Calu3 (cell line): ENCODE results near the gene FSIP1. TPM values are rescaled to one million over a fixed set of nuclear protein-coding genes. Genes with fewer than 3 reads are reported as not detected.
A peak's percentile ranks its signal among the peaks of the same experiment; 100 is the strongest.

Experiments
- BruUV-seq: library from RNA; stranded (reverse); fragments of 400-500 nt; replicated peaks from 2 replicates; lab custom pipeline; 2021; lab: Mats Ljungman, UMichigan
- CTCF ChIA-PET: fragments of 300-600 bp; sonication (Branson Sonifier 250); formaldehyde crosslinking; loops from one replicate; lab custom pipeline; 2022; ENCODE audit warnings: antibody characterized with exemption; lab: Charles Lee
- DNase-seq: peaks from one replicate; pipeline ENCODE4 v3.0.0; 2022
- H3K27ac Mint-ChIP-seq: one replicate; pipeline ENCODE4 v1.8.0; 2022; ENCODE audit warnings: mixed read lengths; ENCODE audit not compliant: unreplicated experiment
- H3K27me3 Mint-ChIP-seq: one replicate; pipeline ENCODE4 v1.8.0; 2022; ENCODE audit warnings: mixed read lengths; ENCODE audit not compliant: unreplicated experiment
- H3K36me3 Mint-ChIP-seq: one replicate; pipeline ENCODE4 v1.8.0; 2022; ENCODE audit warnings: mild to moderate bottlenecking, moderate library complexity, mixed read lengths; ENCODE audit not compliant: insufficient read depth, unreplicated experiment
- H3K4me1 Mint-ChIP-seq: one replicate; pipeline ENCODE4 v1.8.0; 2022; ENCODE audit warnings: mild to moderate bottlenecking, low read depth, mixed read lengths; ENCODE audit not compliant: unreplicated experiment
- H3K4me3 Mint-ChIP-seq: one replicate; pipeline ENCODE4 v1.8.0; 2022; ENCODE audit warnings: mild to moderate bottlenecking, low read depth, moderate library complexity, mixed read lengths; ENCODE audit not compliant: unreplicated experiment
- H3K9me3 Mint-ChIP-seq: one replicate; pipeline ENCODE4 v1.8.0; 2022; ENCODE audit warnings: low read depth, mixed read lengths; ENCODE audit not compliant: unreplicated experiment
- intact Hi-C: fragments of 100-400 bp; cut with micrococcal nuclease; formaldehyde crosslinking; loops from one replicate; pipeline ENCODE4 v1.10.0; 2022; ENCODE audit not compliant: unreplicated experiment
- total RNA-seq: library from RNA; stranded (reverse); gene quantifications from 2 replicates; pipeline ENCODE4 v1.2.3, GENCODE V29; 2022
- TF ChIP-seq, protein P1 (sequence below): fragments of 200-600 bp; IDR thresholded peaks from one replicate; pipeline ENCODE4 v1.8.0; 2022; ENCODE audit warnings: antibody characterized with exemption; ENCODE audit not compliant: unreplicated experiment

FSIP1 gene
- total RNA-seq, 1 experiment from 2014 or later = 0.28 TPM

DNA sequence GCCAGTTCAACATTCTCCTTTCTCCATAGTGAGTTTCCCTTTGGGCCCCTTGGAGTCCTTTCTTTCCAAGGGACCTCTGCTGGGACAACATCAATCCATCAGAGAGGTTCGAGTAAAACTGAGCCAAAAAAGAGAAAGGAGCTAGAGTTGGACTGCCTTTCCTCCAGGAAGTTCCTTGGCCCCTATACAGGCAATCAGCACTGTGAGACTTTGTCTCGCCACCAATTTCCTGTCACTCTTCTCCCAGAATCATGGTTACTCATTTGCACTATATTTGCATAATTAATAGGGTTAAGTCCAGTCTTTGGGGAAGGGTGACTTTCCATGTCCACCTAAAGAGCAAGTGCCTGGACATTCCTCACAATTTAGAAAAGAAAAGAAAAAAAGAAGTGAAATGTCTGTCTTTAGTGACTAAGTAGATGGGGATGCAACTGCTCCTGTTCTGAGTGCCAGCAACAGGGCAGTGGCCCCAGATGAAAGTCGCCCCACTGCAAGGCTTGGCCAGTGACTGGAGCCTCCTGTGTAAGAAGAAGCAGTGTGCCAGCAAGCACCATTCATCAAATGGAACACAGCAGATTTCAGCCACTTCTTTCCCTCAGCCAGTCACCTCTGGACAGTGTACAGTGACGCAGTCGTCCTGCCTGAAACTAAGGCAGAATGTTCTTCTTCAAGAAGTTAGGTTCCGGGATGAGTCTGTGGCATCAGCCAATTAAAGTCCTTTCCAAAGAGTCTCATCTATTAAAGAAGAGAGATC lies 91.6 kb downstream of the FSIP1 start:
- H3K27me3 Mint-ChIP-seq = no peaks in the 10 kb centered on the region
- CTCF ChIA-PET = interaction anchor here (1.3 kb wide), 1 partner anchor 66 kb away, joined by 3 read pairs; no protein-coding TSS in a partner anchor
- DNase-seq = no peak
- H3K4me3 Mint-ChIP-seq = no peak overlapping the region
- intact Hi-C loops = no loop called here
- no peaks in the 10 kb centered on the region for H3K9me3 Mint-ChIP-seq
- TF ChIP-seq, protein P1, sequence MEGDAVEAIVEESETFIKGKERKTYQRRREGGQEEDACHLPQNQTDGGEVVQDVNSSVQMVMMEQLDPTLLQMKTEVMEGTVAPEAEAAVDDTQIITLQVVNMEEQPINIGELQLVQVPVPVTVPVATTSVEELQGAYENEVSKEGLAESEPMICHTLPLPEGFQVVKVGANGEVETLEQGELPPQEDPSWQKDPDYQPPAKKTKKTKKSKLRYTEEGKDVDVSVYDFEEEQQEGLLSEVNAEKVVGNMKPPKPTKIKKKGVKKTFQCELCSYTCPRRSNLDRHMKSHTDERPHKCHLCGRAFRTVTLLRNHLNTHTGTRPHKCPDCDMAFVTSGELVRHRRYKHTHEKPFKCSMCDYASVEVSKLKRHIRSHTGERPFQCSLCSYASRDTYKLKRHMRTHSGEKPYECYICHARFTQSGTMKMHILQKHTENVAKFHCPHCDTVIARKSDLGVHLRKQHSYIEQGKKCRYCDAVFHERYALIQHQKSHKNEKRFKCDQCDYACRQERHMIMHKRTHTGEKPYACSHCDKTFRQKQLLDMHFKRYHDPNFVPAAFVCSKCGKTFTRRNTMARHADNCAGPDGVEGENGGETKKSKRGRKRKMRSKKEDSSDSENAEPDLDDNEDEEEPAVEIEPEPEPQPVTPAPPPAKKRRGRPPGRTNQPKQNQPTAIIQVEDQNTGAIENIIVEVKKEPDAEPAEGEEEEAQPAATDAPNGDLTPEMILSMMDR = no peak
- no peak overlapping the region for H3K27ac Mint-ChIP-seq
- no TSS peak for BruUV-seq
- no peaks in the 10 kb centered on the region for H3K4me1 Mint-ChIP-seq
- no peaks in the 10 kb centered on the region for H3K36me3 Mint-ChIP-seq

DNA sequence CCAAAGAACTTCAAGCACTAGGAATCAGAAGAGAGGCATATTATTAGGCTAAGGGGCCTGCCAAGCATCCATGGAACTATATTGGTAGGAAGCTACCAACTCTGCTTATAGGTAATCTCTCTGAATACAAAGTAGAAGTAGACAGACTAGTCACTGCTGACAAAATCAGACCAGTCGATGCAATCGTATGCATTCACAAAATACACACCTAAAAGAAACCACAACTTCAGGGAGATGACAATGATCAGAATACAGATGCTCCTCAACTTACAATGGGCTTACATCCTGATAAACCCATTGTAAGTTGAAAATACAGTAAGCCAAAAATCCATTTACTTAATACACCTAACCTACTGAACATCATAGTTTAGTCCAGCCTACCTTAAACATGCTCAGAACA lies 94.7 kb downstream of the FSIP1 start:
- no peaks in the 10 kb centered on the region for H3K4me1 Mint-ChIP-seq
- CTCF ChIA-PET = no interaction called here
- no peak for DNase-seq
- no peaks in the 10 kb centered on the region for H3K27me3 Mint-ChIP-seq
- H3K27ac Mint-ChIP-seq = no peak overlapping the region
- TF ChIP-seq, protein P1 = no peak
- H3K36me3 Mint-ChIP-seq = no peaks in the 10 kb centered on the region
- BruUV-seq = no TSS peak
- no peaks in the 10 kb centered on the region for H3K9me3 Mint-ChIP-seq
- H3K4me3 Mint-ChIP-seq = no peak overlapping the region
- intact Hi-C loops = no loop called here

DNA sequence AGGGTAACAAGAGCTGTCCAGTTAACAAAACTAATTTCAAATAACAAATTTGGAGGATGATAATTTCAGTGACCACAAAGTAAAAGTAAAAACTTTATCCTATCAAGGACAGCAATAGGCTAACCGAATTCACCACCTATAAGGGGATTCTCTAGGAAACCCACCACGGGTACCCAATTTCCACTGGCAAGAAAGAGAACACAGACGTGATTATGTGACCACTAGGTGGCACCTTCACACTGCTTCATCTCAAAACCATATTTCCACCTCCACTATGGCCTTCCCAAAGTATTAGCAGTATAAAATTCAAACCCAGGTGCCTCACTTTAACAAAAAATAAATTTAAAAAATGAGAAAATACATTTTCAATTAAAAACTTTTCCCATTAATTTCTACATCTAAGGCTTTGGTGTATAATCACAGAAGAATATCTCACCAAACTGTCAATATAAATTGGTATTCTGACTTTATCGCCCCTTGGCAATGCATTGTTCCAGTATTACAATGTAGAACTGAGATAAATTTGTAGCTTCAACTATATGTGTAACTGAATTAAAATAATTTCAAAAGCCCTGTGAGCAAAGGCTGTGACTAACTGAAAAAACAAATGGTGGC lies 96.5 kb downstream of the FSIP1 start:
- no peaks in the 10 kb centered on the region for H3K36me3 Mint-ChIP-seq
- intact Hi-C loops = loop anchor here (1.0 kb wide), 1 partner anchor 71 kb away; no protein-coding TSS in a partner anchor
- H3K4me1 Mint-ChIP-seq = no peaks in the 10 kb centered on the region
- no TSS peak for BruUV-seq
- H3K4me3 Mint-ChIP-seq = no peak overlapping the region
- TF ChIP-seq, protein P1 = peak; percentile 47
- DNase-seq = peak; percentile 21
- H3K9me3 Mint-ChIP-seq = no peaks in the 10 kb centered on the region
- CTCF ChIA-PET = interaction anchor here (2.2 kb wide), 1 partner anchor 71 kb away, joined by 20 read pairs; no protein-coding TSS in a partner anchor
- no peaks in the 10 kb centered on the region for H3K27me3 Mint-ChIP-seq
- no peak overlapping the region for H3K27ac Mint-ChIP-seq

DNA sequence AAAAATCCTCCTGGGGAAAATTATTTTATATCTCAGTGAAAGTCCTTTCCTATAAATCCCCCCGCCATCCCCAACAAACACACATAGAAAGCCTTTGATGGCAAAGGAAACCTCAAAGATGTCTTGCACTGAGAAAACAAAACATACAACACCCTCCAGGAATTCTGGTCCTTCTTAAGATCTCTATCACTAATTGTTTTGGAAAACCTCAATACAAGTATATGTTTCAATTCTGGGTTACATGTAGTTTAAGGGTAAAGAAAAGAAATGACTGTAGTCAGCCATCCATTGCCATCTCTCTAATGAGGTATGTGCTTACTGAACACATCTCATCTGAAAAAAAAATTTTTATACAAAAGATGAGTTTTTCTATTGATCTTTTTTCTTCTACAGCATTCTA lies 97.3 kb downstream of the FSIP1 start:
- TF ChIP-seq, protein P1 = no peak
- Mint-ChIP-seq H3K4me3 (no peak overlapping the region), H3K27ac (no peak overlapping the region), H3K4me1 (no peaks in the 10 kb centered on the region), H3K9me3 (no peaks in the 10 kb centered on the region), H3K27me3 (no peaks in the 10 kb centered on the region), H3K36me3 (no peaks in the 10 kb centered on the region)
- CTCF ChIA-PET = interaction anchor here (2.2 kb wide), 1 partner anchor 72 kb away, joined by 20 read pairs; no protein-coding TSS in a partner anchor
- intact Hi-C loops = no loop called here
- DNase-seq = no peak
- no TSS peak for BruUV-seq
